AG04450 (cell line): ENCODE results near the gene SFXN5. TPM values are rescaled to one million over a fixed set of nuclear protein-coding genes. Genes with fewer than 3 reads are reported as not detected.

Source experiments
- CTCF ChIA-PET: fragments of 300-600, 350-600 bp; formaldehyde crosslinking; extraction: SDS; loops from one replicate; lab custom pipeline; 2022; ENCODE audit warnings: antibody characterized with exemption, inconsistent platforms; lab: Charles Lee
- POLR2A ChIA-PET: fragments of 350-600 bp; formaldehyde crosslinking; extraction: SDS; loops from one replicate; lab custom pipeline; 2021; ENCODE audit warnings: antibody characterized with exemption, inconsistent platforms; lab: Yijun Ruan, JAX
- DNase-seq: peaks from one replicate; pipeline ENCODE4 v3.0.0-alpha.2; 2011; ENCODE audit warnings: low read depth, low spot score
- H3K27ac ChIP-seq: one replicate; pipeline ENCODE4 v1.5.1; 2012; ENCODE audit warnings: low read depth, low read length, control low read depth
- H3K27me3 ChIP-seq: one replicate; pipeline ENCODE4 v1.6.0; 2012; ENCODE audit warnings: low read length; ENCODE audit not compliant: control insufficient read depth, insufficient read depth
- H3K4me3 ChIP-seq: 2 replicates; pipeline ENCODE4 v1.5.1; 2011; ENCODE audit warnings: mild to moderate bottlenecking, low read depth, low read length, control low read depth
- H3K9me3 ChIP-seq: 2 replicates; pipeline ENCODE4 v1.5.1; 2012; ENCODE audit warnings: low read length; ENCODE audit not compliant: control insufficient read depth, insufficient read depth
- polyA plus RNA-seq: library from polyadenylated mRNA; depleted of rRNA; stranded (reverse); fragments of >200 nt; gene quantifications from 2 replicates; pipeline ENCODE4 v1.2.3, GENCODE V29; 2011
- TF ChIP-seq, protein P1 (sequence below): IDR thresholded peaks from 2 replicates; pipeline ENCODE4 v1.5.1; 2011; ENCODE audit warnings: low read depth, low read length, control low read depth, inconsistent platforms

The SFXN5 gene
- polyA plus RNA-seq, 1 experiment, result 11.8 TPM

DNA sequence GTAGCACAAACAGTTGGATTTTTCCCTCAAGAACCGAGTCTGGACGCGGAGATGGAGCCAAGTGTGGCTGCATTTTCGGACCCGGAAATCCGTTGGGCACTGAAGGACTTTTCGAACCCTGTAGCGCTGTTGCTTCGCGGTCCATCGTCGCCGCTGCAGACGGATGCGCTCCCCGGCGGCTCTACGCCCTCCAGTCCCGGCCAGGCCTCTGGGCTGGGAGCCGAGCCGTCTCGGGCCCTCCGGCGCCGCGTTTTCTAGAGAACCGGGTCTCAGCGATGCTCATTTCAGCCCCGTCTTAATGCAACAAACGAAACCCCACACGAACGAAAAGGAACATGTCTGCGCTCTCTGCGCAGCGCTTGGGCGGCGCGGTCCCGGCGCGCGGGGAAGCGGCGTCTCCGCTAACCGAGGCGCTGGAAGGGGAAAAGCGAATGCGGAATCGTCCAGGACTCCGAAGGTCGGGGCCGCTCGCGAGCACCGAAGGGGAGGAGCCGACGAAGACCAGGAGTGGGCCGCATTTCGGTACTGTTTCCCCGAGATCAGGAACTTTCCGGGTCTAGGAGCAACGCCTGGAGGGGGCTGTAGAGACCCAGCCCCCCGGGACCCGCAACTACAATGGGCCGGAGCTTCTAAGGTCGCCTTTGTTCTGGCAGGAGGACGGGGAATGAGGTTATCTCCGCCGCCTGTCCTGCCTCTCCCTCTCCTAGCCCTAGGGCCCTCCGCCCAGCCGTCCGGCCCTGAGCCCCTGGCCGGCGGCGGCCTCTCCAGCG is 151.0 kb downstream of the SFXN5 start:
- Histone ChIP-seq H3K9me3 (peaks cover 24% of the 10 kb centered on the region), H3K27me3 (peaks cover 92% of the 10 kb centered on the region), H3K4me3 (peak overlapping the region; percentile 25; the same call in 1 of the 2 replicates), H3K27ac (no peak overlapping the region)
- ChIA-PET POLR2A (no interaction called here), CTCF (interaction anchor here (2.5 kb wide), 1 partner anchor 28 kb away, joined by 7 read pairs; no protein-coding TSS in a partner anchor)
- no peak for DNase-seq
- TF ChIP-seq, protein P1, sequence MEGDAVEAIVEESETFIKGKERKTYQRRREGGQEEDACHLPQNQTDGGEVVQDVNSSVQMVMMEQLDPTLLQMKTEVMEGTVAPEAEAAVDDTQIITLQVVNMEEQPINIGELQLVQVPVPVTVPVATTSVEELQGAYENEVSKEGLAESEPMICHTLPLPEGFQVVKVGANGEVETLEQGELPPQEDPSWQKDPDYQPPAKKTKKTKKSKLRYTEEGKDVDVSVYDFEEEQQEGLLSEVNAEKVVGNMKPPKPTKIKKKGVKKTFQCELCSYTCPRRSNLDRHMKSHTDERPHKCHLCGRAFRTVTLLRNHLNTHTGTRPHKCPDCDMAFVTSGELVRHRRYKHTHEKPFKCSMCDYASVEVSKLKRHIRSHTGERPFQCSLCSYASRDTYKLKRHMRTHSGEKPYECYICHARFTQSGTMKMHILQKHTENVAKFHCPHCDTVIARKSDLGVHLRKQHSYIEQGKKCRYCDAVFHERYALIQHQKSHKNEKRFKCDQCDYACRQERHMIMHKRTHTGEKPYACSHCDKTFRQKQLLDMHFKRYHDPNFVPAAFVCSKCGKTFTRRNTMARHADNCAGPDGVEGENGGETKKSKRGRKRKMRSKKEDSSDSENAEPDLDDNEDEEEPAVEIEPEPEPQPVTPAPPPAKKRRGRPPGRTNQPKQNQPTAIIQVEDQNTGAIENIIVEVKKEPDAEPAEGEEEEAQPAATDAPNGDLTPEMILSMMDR, result no peak

DNA sequence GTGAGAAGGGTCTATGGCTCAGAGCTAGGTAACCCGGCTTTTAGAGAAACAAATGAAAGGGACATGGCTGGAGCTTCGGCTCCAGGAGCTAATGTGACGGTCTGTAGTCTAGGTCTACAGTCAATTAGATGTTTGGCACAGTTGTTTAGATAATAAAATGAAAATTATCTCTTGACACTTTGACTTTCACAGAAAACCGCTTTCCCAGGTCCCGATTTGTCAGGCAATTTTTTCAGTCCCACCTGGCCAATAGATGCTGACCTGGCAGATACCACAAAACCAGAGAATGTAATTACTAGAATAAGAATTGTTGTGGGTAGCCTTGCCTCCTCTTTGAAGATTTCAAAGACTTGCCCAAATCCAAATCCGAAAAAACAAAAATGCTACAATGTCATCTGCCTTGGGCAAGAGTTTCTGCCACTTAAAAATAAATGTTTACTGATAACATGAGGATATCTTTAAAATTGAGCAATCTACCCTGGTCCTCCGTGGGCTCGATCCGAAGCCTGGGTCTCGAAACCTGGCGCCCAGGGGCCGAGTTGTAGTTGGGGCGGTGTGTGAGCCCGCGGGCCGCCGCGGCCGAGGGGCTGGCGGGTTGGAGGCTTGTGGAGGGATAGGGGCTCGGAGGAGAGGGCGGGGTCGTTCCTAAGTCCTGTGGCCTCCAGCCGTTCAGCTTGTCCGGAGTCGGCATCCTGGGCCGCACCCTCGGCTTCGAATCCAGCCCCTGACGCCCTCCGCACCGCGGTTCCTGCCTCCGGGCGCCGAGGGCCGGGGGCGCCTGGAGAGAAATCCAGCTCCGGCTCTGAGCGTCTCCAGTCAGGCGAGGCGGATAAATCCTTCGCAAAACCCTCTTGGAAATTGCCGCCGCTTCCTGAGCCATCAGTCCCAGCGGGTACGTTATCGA is 151.8 kb downstream of the SFXN5 start:
- Histone ChIP-seq H3K27me3 (peaks cover 92% of the 10 kb centered on the region), H3K4me3 (no peak overlapping the region), H3K9me3 (peaks cover 20% of the 10 kb centered on the region), H3K27ac (no peak overlapping the region)
- CTCF ChIA-PET, result interaction anchor here (2.5 kb wide), 1 partner anchor 27 kb away, joined by 7 read pairs; no protein-coding TSS in a partner anchor
- TF ChIP-seq, protein P1, result no peak
- DNase-seq, result no peak
- POLR2A ChIA-PET, result no interaction called here

DNA sequence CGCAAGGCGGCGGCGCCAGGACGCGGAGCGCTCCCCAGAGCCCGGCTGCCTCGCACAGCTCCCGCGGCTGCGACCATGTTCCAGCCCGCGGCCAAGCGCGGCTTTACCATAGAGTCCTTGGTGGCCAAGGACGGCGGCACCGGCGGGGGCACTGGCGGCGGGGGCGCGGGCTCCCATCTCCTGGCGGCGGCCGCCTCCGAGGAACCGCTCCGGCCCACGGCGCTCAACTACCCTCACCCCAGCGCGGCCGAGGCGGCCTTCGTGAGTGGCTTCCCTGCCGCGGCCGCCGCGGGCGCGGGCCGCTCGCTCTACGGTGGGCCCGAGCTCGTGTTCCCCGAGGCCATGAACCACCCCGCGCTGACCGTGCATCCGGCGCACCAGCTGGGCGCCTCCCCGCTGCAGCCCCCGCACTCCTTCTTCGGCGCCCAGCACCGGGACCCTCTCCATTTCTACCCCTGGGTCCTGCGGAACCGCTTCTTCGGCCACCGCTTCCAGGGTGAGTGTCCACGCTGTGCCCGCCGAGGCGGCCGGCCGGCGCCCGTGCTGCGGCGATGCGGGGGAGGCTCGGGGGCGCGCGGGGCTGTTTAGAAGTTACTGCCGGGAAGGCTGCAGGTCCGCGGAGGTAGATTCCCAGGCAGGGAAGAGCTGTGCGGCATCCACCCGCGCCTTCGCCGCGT is 153.5 kb downstream of the SFXN5 start:
- Histone ChIP-seq H3K27me3 (peaks cover 92% of the 10 kb centered on the region), H3K4me3 (no peak overlapping the region), H3K27ac (no peak overlapping the region), H3K9me3 (peaks cover 12% of the 10 kb centered on the region)
- TF ChIP-seq, protein P1, result no peak
- ChIA-PET POLR2A (no interaction called here), CTCF (interaction anchor here (0.7 kb wide), 1 partner anchor 56 kb away, joined by 3 read pairs; no protein-coding TSS in a partner anchor)
- no peak for DNase-seq

DNA sequence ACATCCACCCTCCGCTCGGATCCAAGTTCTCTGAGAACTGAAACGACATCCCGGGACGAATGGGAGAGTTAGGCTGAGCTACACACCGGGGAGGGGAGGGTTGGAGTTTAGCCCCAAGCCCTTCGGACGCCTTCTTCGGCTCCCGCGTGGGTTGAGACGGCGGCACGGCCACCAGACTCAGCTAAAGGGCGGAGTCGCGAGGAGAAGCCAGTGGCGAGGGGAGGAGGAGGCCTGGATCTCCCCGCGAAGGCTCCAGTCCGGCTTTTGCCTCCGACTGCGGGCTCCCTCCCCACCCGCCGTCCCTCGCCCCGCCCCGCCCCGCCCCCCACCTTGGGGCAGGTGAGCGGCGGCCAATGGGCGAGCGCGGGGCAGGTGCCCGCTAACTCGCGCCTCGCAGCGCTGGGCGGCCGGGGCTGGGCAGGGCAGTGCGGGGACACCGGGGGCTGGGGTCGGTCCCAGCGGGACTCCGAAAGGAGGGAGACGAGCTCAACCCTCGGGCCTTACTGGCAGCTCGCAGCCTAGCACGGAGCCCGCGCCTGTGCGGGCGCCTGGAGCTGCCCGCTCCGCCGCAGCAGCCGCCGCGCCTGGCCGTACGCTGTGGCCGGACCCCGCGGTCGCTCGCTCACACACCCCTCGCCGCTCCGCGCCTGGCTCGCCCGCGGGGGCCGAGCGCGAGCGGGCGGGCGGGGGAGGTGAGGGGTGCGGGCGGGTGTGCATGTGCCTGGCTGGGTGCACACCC is 154.2 kb downstream of the SFXN5 start, which contains the start of gene EMX1:
EMX1 (plus strand) TSS at position 382 of the 739 bp plus-strand sequence; CDS start at position 716, 334 bp downstream.
- H3K4me3 ChIP-seq, result no peak within 1 kb of the TSS
- no peak for DNase-seq
- H3K27me3 ChIP-seq, result peaks cover 90% of the 10 kb centered on the region
- TF ChIP-seq, protein P1, result no peak
- H3K9me3 ChIP-seq, result peaks cover 9% of the 10 kb centered on the region; the same call in 1 of the 2 replicates
- ChIA-PET POLR2A (no interaction called here), CTCF (interaction anchor here (1.6 kb wide), 1 partner anchor 24 kb away, joined by 6 read pairs; no protein-coding TSS in a partner anchor)
- H3K27ac ChIP-seq, result no peak within 1 kb of the TSS
